Measurements from ENCODE around the gene ULK1. TPM values are rescaled to one million over a fixed set of nuclear protein-coding genes. Genes with fewer than 3 reads are reported as not detected.
"Not testable (repeated sequence)": the region's sequence is repeated elsewhere in the genome, so short reads cannot be mapped to it uniquely, and the experiment has no call there.

ULK1 gene
- total RNA-seq, 1 experiment from 2014 or later, result 72.1 TPM

DNA sequence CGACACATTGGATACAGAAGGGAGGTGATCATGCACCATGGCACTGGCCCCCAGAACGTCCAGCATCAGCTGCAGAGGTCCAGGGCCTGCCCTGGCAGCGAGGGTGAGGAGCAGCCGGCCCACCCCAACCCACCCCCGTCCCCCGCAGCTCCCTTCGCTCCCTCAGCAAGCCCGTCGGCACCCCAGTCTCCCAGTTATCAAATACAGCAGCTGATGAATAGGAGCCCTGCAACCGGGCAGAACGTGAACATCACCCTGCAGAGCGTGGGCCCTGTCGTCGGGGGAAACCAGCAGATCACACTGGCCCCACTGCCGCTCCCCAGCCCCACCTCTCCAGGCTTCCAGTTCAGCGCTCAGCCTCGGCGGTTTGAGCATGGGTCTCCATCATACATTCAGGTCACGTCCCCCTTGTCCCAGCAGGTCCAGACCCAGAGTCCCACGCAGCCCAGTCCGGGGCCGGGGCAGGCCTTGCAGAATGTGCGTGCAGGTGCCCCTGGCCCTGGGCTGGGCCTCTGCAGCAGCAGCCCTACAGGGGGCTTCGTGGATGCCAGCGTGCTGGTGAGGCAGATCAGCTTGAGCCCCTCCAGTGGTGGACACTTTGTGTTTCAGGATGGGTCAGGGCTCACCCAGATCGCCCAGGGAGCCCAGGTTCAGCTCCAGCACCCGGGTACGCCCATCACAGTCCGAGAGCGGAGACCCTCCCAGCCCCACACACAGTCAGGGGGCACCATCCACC is 66.3 kb downstream of the ULK1 start:
- CTCF ChIA-PET; DNase-seq (ENCODE audit: low read depth, low spot score); ATAC-seq; H3K4me3 ChIP-seq (ENCODE audit: low read depth in 2 of 2, low read length in 2 of 2); H3K36me3 ChIP-seq (ENCODE audit: control insufficient read depth, insufficient read depth, low read length); POLR2A ChIA-PET; in situ Hi-C loops (cut with HindIII; ENCODE audit: low pct_unique_long_range_greater_than_20kb, low sequenced_read_pairs); H3K27ac ChIP-seq (ENCODE audit: low read length); intact Hi-C loops (cut with micrococcal nuclease; ENCODE audit: unreplicated experiment); BruUV-seq (replicated peaks); H3K9me3 ChIP-seq (ENCODE audit: control insufficient read depth, insufficient read depth, low read depth, low read length); H3K27me3 ChIP-seq (ENCODE audit: control insufficient read depth, insufficient read depth, low read length): not testable (repeated sequence)
- H3K4me1 ChIP-seq (ENCODE audit: control insufficient read depth, insufficient read depth, low read length), result peaks cover 21% of the 10 kb centered on the region

DNA sequence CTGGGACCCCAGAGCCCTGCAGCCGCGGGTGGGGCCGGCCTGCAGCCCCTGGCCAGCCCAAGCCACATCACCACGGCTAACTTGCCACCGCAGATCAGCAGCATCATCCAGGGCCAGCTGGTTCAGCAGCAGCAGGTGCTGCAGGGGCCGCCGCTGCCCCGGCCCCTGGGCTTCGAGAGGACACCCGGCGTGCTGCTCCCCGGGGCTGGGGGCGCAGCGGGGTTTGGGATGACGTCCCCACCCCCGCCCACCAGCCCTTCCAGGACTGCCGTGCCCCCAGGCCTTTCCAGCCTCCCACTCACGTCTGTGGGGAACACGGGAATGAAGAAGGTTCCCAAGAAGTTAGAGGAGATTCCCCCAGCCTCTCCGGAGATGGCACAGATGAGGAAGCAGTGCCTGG is 66.9 kb downstream of the ULK1 start:
- POLR2A ChIA-PET; H3K4me3 ChIP-seq (ENCODE audit: low read depth in 2 of 2, low read length in 2 of 2); H3K27me3 ChIP-seq (ENCODE audit: control insufficient read depth, insufficient read depth, low read length); H3K36me3 ChIP-seq (ENCODE audit: control insufficient read depth, insufficient read depth, low read length); H3K27ac ChIP-seq (ENCODE audit: low read length); ATAC-seq; DNase-seq (ENCODE audit: low read depth, low spot score); CTCF ChIA-PET; BruUV-seq (replicated peaks); H3K9me3 ChIP-seq (ENCODE audit: control insufficient read depth, insufficient read depth, low read depth, low read length); intact Hi-C loops (cut with micrococcal nuclease; ENCODE audit: unreplicated experiment); in situ Hi-C loops (cut with HindIII; ENCODE audit: low pct_unique_long_range_greater_than_20kb, low sequenced_read_pairs): not testable (repeated sequence)
- peaks cover 16% of the 10 kb centered on the region for H3K4me1 ChIP-seq (ENCODE audit: control insufficient read depth, insufficient read depth, low read length)

DNA sequence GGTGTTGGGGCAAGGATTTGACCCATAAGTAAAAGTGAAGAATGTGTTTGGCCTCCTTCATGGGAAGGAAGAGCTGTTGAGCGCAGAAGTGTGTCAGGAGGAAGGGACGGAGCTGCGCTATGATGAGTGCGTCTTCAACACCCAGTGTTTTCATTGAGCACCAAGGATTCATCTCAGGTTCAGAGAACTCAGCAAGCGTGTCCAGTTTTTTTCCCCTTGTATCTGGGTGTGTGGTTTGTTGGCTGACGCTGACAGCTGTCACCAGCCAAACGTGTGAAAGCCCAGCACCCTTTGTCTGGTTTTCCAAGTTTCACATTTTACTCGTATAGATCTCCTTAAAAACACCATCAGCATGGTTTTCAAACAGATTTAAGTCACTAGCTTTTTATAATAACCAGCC is 67.6 kb downstream of the ULK1 start:
- no peaks in the 10 kb centered on the region for H3K9me3 ChIP-seq (ENCODE audit: control insufficient read depth, insufficient read depth, low read depth, low read length)
- no peak for ATAC-seq
- BruUV-seq (replicated peaks), result no TSS peak
- no peak overlapping the region for H3K4me3 ChIP-seq (ENCODE audit: low read depth in 2 of 2, low read length in 2 of 2)
- no peak for DNase-seq (ENCODE audit: low read depth, low spot score)
- 0 out of 2 replicates have a peak, but pooled peaks cover 2% of the 10 kb centered on the region for H3K36me3 ChIP-seq (ENCODE audit: control insufficient read depth, insufficient read depth, low read length)
- intact Hi-C loops (cut with micrococcal nuclease; ENCODE audit: unreplicated experiment) (no loop called here), in situ Hi-C loops (cut with HindIII; ENCODE audit: low pct_unique_long_range_greater_than_20kb, low sequenced_read_pairs) (no loop called here)
- no peak for TF ChIP-seq SIN3A (IDR thresholded peaks at IDR 0.05; ENCODE audit: borderline replicate concordance, insufficient read depth, low read depth, low read length)
- no peak for TF ChIP-seq TCF7L2 (IDR thresholded peaks at IDR 0.05; ENCODE audit: low read depth, low read length)
- no peak for TF ChIP-seq POLR2AphosphoS5 (IDR thresholded peaks at IDR 0.05; ENCODE audit: low read depth, low read length)
- TF ChIP-seq, protein P1, sequence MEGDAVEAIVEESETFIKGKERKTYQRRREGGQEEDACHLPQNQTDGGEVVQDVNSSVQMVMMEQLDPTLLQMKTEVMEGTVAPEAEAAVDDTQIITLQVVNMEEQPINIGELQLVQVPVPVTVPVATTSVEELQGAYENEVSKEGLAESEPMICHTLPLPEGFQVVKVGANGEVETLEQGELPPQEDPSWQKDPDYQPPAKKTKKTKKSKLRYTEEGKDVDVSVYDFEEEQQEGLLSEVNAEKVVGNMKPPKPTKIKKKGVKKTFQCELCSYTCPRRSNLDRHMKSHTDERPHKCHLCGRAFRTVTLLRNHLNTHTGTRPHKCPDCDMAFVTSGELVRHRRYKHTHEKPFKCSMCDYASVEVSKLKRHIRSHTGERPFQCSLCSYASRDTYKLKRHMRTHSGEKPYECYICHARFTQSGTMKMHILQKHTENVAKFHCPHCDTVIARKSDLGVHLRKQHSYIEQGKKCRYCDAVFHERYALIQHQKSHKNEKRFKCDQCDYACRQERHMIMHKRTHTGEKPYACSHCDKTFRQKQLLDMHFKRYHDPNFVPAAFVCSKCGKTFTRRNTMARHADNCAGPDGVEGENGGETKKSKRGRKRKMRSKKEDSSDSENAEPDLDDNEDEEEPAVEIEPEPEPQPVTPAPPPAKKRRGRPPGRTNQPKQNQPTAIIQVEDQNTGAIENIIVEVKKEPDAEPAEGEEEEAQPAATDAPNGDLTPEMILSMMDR (IDR thresholded peaks at IDR 0.05), result no peak
- TF ChIP-seq, protein P2, sequence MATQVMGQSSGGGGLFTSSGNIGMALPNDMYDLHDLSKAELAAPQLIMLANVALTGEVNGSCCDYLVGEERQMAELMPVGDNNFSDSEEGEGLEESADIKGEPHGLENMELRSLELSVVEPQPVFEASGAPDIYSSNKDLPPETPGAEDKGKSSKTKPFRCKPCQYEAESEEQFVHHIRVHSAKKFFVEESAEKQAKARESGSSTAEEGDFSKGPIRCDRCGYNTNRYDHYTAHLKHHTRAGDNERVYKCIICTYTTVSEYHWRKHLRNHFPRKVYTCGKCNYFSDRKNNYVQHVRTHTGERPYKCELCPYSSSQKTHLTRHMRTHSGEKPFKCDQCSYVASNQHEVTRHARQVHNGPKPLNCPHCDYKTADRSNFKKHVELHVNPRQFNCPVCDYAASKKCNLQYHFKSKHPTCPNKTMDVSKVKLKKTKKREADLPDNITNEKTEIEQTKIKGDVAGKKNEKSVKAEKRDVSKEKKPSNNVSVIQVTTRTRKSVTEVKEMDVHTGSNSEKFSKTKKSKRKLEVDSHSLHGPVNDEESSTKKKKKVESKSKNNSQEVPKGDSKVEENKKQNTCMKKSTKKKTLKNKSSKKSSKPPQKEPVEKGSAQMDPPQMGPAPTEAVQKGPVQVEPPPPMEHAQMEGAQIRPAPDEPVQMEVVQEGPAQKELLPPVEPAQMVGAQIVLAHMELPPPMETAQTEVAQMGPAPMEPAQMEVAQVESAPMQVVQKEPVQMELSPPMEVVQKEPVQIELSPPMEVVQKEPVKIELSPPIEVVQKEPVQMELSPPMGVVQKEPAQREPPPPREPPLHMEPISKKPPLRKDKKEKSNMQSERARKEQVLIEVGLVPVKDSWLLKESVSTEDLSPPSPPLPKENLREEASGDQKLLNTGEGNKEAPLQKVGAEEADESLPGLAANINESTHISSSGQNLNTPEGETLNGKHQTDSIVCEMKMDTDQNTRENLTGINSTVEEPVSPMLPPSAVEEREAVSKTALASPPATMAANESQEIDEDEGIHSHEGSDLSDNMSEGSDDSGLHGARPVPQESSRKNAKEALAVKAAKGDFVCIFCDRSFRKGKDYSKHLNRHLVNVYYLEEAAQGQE (IDR thresholded peaks at IDR 0.05; ENCODE audit: insufficient read depth in 1 of 2, low read depth in 2 of 2, low read length in 1 of 2), result no peak
- H3K4me1 ChIP-seq (ENCODE audit: control insufficient read depth, insufficient read depth, low read length), result peaks cover 12% of the 10 kb centered on the region
- CTCF ChIA-PET, result no interaction called here
- POLR2A ChIA-PET, result no interaction called here
- no peaks in the 10 kb centered on the region for H3K27me3 ChIP-seq (ENCODE audit: control insufficient read depth, insufficient read depth, low read length)
- H3K27ac ChIP-seq (ENCODE audit: low read length), result no peak overlapping the region

Measured in Panc1 (cell line).